GM12801 (cell line): ENCODE results near the gene TNFSF15.

Experiments
- CTCF ChIP-seq: IDR thresholded peaks from one replicate; pipeline ENCODE4 v1.5.1; 2011; ENCODE audit warnings: control low read depth; ENCODE audit not compliant: insufficient read length; ENCODE audit errors: extremely low read depth

Gene TNFSF15

DNA sequence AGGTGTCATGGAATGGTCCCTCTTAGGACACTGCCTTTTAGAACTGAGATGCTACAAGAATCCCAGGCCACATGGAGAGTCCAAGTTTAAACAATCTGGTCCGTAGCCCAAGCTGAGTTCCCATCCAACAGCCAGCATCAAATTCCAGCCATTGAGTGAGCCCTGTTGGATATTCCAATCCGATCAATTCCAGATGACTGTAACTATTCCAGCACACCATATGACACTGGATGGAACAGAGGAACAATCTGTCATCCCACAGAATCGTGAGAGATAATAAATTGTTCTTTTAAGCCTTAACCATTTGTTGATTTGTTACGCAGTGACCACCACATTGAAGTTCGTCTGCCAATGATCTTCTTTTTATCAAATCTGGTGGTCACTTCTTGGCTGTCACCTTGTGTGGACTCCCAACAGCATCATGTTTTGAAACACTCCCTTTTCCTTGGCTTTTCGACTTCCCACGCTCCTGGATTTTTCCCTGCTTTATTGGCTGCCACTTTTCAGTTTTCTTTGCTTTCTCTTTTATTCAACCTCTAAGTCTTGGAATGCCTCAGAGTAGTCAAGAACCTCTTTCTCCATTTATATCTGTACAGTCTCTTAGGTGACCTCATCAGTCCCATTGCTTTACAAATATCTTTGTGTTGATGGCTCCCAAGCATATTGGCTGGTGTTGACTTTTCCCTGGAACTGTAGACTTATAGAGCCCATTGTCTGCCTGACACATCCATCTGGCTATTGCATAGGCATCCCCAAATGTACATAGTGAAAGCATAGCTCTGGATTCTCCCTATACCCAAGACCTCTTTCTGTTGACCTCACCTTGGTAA, 46.1 kb downstream of the TNFSF15 start:
- no peak for TF ChIP-seq CTCF

- no peak for TF ChIP-seq CTCF
These were observed 47.9 kb downstream of the TNFSF15 start for GRCh38 chr9:114757984-114758383.

- no peak for TF ChIP-seq CTCF
These were observed 48.4 kb downstream of the TNFSF15 start for GRCh38 chr9:114757395-114757794.

DNA sequence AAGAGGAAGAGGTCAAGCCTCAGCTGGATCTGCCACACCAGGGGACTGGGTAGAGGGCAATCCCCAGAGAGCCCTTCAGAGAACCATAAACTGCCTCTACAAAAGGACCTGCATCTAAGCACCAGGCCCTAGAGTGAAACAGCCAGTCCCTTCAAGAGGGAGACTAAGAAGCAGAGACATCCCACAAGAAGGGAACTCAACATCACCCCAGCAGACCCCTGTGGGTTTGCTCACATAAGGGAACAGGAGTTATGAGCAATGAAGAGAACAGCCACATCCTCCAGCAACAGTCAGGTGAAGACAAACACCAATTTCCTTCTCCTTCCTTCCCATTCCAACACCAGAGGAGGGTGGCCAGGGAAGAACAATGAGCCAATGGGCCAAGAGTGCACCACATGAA, 48.9 kb downstream of the TNFSF15 start:
- TF ChIP-seq CTCF, result no peak

GRCh38 chr9:114754581-114754980, 51.3 kb downstream of the TNFSF15 start:
- TF ChIP-seq CTCF, result no peak

DNA sequence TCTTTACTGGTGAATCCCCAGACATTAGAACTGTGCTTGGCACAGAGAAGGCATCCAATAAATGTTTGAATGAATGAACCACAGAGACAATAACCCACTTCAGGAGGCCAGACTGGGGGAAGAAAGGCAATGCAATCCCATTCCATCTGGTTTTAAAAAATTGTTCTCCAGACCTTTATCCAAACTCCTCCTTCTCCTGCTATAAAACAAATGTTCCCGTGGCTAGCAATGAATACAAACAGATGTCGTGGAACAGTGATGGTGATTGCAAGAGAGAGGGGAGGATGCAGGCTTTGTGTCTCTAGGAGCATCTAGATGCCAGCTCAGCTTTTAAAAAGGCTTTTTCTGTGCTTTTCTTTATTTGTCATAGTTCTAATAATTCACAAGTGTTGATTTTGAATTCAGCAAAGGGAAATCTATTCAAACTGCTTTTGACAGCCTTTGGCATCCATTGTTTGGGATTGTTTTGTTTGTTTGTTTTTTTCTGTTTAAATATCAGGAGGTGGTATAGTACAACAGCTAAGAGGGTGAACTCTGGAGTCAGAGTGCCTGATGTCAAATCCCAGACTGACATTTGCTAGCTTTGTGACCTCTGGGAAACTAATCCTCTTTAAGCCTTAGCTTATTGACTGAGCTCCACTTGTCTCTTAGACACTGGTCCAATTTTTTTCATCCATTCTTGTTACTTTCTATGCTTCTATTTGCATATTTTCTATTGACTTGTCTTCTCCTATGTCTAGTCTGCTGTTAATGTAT, 59.1 kb downstream of the TNFSF15 start:
- no peak for TF ChIP-seq CTCF

DNA sequence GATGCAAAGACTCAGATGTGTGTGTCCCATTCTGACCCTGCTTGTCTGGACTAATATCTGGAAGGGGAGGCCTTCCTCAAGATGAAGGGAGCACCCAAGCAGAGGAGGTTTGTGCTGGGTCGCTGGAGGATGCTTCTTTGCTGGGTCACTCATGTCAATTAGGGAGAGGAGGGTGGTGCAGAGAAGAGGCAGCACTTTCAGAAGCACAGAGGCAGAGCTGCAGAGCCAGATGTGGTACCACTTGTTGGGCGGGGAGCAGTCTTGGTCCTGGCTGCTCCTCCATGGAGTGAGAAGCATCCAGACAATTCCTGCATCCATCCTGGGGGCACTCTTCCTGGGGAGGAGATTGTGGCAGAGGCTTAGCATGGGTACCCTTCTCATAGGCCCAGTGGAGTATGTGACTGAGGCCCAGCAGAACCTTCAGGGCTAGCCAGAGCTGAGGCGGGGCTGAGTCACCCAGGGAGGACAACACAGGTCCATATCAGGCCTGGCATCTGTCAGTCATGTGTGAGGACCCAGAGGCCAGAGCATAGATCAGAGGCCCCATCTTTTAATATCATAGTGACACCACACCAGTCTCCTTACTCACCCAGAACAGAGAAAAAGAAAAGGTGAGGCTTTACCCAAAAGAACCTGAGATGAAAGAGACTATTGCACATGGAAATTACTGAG, 59.8 kb downstream of the TNFSF15 start:
- no peak for TF ChIP-seq CTCF
